ENCODE measurements around the gene NOG.

The NOG gene

GRCh38 chr17:56593646-56594319 lies at the start of gene NOG:
NOG (plus strand) TSS chr17:56593699; CDS start chr17:56594224, 525 bp downstream.
- in situ Hi-C loops (cut with HindIII; ENCODE audit: low sequenced_read_pairs) = no loop called here

- in situ Hi-C loops (cut with HindIII; ENCODE audit: low sequenced_read_pairs) = no loop called here
These were observed 48.4 kb upstream of the NOG start for GRCh38 chr17:56545106-56545505.

DNA sequence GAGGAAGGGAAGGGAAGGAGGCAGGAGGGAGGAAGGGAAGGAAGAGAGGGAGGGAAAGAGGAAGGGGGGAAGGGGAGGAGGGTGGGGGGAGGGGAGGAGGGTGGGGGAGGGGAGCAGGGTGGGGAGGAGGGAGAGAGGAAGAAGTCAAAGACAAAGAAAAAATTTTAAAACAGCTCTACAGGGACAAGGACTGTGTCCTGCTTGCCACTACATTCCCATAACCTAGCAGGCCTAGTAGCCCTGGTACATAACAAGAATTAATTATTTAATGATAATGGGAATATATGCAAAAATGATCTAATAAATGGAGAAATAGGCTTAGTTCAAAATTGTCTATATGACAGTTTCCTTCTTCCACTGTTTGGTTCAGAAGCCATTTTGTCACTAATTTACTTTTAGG lies 47.6 kb upstream of the NOG start:
- in situ Hi-C loops (cut with HindIII; ENCODE audit: low sequenced_read_pairs) = no loop called here

DNA sequence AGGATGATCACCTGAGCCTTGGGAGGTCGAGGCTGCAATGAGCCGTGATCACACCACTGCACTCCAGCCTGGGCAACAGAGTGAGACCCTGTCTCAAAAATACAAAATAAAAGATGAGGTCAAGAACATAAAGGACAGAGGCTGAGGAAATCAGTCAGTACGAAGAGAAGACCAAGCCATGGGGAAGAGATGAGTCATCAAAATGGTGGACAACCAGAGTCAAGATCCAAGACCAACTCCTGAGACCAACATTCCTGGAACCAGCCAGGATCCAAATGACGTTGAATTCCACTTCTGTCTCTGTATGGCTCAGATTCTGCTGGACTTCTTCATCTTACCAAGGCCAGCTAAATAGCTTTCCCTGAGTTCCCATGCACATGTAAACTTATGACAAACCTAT lies 44.8 kb upstream of the NOG start:
- in situ Hi-C loops (cut with HindIII; ENCODE audit: low sequenced_read_pairs) = no loop called here

GRCh38 chr17:56549501-56549900 lies 44.0 kb upstream of the NOG start:
- in situ Hi-C loops (cut with HindIII; ENCODE audit: low sequenced_read_pairs) = no loop called here

- in situ Hi-C loops (cut with HindIII; ENCODE audit: low sequenced_read_pairs) = loop anchor here (10.0 kb wide), 1 partner anchor 87 kb away; no protein-coding TSS in a partner anchor
These were observed 35.8 kb upstream of the NOG start for GRCh38 chr17:56557682-56558081.

GRCh38 chr17:56558088-56558487 lies 35.4 kb upstream of the NOG start:
- in situ Hi-C loops (cut with HindIII; ENCODE audit: low sequenced_read_pairs) = loop anchor here (10.0 kb wide), 1 partner anchor 87 kb away; no protein-coding TSS in a partner anchor

DNA sequence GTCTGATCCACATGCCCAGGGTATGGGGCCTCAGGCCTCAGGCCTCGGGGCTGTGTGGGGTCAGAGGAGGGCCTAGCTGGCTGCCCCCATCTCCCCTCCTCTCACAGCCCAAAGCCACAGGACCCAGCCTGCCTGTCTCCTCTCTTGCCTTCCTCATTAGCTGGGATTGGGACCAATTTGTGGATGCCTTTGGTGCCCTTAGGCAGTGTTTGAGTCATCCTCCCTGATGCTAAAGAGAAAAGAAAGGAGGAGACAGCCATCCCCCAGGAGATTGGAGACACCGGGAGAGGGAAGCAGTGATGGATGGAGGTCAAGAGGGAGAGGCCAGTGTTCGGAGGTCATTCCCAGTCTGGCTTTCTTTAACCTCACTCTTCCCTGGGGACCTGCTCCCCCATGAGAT lies 23.3 kb upstream of the NOG start:
- in situ Hi-C loops (cut with HindIII; ENCODE audit: low sequenced_read_pairs) = no loop called here

DNA sequence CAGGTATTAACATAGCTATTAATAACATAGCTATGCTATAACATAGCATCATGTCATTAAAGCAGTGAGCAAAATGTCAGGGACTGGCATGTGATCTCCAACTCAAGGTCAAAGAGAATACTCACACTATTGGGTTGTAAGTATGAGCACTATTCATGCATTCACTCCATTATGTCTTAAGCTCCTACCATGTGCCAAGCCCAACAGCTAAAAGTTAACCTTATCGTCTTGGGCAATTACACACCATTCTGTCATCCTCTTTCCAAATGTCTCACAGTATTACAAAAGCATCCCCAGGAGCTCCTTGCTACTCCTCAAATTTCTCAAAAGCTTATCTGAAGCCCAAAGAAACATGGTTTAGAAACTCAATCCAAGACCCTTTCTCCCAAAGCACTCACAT lies 22.0 kb upstream of the NOG start:
- in situ Hi-C loops (cut with HindIII; ENCODE audit: low sequenced_read_pairs) = no loop called here

DNA sequence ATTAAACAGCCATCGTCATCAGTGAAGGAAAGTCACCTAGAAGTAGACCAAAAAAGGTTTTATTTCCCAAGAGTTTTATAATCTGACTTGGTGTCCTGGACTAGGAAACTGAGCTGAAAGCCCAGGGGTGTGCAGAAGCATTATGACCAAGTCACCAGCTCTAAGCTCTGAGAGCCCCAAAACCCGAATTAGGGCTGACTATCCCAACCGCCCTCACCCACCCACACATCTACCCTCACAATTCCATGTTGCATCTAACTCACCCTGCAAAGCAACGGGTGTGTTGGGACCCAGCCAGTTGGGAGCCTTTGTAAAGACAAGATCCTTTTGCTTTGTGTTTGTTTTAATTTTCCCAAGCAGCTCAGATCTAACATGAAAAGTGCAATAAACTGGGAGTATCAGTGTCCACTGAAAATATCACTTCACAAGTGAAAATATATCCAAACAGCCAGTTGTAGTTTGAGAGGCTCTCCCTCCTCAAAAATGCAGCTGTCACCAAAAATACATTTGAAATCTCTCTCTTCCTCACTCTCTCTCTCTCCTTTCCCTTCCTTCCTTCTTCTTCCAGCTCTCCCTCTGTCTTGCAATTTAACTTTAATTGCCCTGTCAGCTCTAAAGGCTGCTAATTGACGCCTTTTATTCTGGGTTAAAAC lies 16.2 kb upstream of the NOG start:
- in situ Hi-C loops (cut with HindIII; ENCODE audit: low sequenced_read_pairs) = no loop called here

DNA sequence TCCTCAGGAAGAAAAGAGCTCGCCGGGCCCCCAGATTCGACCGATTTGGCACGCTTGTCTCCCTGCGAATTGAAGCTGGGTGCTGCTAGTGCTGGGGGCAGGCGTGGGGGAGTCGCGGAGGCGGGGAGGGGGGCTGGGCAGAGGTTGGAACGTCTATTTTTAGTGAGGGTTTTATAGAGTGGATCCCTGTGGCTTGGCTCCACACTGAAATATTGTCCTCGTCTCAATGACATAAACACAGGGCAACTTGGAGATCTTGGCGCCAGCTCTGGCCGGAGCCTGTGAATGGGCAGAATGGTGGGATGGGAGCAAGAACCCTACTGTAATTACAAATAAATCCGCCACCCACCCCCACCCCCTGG lies 15.7 kb upstream of the NOG start:
- in situ Hi-C loops (cut with HindIII; ENCODE audit: low sequenced_read_pairs) = no loop called here

DNA sequence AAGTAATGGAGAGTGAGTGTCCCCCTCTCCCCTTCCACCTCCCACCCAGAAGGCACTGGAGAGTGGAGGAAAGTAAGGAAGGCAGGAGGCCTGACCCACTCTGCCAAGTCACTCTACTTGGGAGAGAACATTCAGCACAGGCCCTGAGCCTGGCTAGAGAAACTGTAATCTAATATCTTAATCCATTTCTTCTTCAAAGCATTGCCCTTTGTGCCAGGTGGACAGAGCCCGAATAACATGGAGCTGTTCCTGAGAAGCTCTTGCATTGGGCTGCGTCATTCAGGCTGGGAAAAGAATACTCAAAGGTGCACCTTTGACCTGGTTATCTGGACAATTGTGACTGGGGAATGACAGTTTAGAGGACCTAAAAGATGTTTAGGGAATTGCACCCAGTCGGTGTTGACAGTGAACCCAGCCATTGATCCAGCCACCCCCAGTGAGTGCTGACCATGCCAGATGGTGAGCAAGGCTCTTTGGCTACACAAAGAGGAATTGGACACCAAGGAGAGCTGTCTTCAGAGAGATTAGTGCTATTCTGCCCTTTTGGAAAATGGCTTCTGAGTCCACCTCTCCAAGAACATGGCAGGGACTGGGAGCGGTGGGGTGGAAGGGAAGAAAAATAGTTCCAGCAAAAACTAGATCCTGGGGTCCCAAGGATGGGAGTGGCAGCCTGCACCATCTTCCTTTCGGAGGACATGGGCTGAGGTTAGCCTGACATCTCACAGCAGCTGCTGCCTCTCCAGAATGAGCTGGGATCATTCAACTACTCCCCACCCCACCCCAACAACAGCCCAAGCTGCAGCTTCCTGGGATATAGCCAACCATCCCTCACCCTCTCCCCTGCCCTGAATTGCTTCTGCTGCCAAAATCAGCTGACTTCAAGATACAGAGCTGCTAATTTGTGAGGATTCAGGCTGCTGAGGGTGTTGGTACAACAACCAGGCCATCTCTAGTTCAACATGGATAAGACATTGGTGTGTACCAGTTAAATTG lies 11.6 kb upstream of the NOG start:
- in situ Hi-C loops (cut with HindIII; ENCODE audit: low sequenced_read_pairs) = loop anchor here (5.0 kb wide), 1 partner anchor 90 kb away; no protein-coding TSS in a partner anchor

GRCh38 chr17:56583772-56584171 lies 9.7 kb upstream of the NOG start:
- in situ Hi-C loops (cut with HindIII; ENCODE audit: low sequenced_read_pairs) = loop anchor here (5.0 kb wide), 1 partner anchor 91 kb away; no protein-coding TSS in a partner anchor

GRCh38 chr17:56587298-56587697 lies 6.2 kb upstream of the NOG start:
- in situ Hi-C loops (cut with HindIII; ENCODE audit: low sequenced_read_pairs) = no loop called here

GRCh38 chr17:56592487-56593085 lies 913 bp upstream of the NOG start:
- in situ Hi-C loops (cut with HindIII; ENCODE audit: low sequenced_read_pairs) = no loop called here

- in situ Hi-C loops (cut with HindIII; ENCODE audit: low sequenced_read_pairs) = no loop called here
These were observed 333 bp upstream of the NOG start for GRCh38 chr17:56593086-56593645.

GRCh38 chr17:56594320-56595107 lies 1.0 kb downstream of the NOG start:
- in situ Hi-C loops (cut with HindIII; ENCODE audit: low sequenced_read_pairs) = no loop called here

DNA sequence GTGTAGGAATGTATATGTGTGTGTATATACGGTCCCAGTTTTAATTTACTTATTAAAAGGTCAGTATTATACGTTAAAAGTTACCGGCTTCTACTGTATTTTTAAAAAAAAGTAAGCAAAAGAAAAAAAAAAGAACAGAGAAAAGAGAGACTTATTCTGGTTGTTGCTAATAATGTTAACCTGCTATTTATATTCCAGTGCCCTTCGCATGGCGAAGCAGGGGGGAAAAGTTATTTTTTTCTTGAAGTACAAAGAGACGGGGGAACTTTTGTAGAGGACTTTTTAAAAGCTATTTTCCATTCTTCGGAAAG lies 1.6 kb downstream of the NOG start:
- in situ Hi-C loops (cut with HindIII; ENCODE audit: low sequenced_read_pairs) = no loop called here

DNA sequence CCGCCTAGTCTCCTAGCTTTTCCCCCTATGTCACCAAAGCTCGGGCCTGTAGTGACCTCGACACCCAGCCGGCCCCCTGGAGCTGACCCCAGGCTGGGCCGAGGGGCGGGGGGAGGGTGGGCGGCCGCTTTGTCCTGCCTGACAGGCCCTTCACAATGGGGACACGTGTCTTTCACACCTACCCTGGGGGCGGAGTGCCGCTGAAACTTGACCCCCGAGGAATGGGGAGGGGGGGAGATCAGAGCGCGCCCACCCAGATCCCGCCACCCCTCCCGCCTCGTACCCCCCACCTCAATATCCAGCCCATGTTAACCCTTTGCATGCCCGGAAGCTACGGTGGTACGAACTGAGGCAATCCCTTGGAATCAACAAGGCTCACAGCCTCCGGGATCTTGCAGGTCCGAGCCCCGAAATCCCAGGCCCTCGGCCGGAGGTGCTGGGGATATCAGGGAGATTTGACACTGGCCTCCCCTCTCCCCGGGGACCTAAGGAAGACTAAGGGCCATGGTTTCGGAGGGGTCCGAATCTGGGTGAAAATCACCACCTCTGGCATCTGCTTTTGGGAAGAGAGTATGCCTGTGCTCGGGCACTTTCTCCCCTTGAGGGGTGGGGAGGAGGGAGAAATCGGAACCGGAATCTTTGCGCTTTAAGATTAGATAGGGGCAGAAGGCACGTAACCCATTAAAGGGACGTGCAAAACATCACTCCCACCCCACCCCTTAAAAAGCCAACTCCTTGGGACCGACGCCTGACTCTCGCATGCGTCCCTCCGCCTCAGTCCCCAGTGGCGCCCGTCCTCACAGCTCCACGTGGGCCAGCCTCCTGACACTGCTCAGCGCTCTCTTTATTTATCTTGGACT lies 2.6 kb downstream of the NOG start:
- in situ Hi-C loops (cut with HindIII; ENCODE audit: low sequenced_read_pairs) = no loop called here
